Measurements from ENCODE around the gene TCERG1L.

The TCERG1L gene

DNA sequence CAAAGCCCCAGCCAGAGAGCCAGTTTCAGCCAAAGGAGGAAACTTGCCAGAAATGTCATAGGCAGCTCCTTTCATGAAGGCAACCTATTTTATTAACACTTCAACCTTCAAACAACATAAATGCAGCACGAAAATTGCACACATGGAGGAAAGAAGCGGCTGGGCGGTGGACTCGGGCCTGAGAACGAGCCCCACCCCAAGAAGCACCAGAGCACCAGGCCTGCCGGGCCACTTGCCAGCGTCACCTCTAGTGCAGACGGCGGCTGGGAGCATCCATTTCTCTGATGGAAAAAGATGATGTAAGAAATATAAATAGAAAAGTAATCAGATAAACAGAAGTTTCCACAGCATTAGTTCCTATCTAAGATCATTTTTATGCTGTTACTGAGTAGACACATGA, 100.0 kb downstream of the TCERG1L start:
- Mint-ChIP-seq H3K9me3 (no peaks in the 10 kb centered on the region), H3K27ac (no peak overlapping the region), H3K27me3 (ENCODE audit: low read depth) (no peaks in the 10 kb centered on the region), H3K36me3 (ENCODE audit: low read depth) (no peaks in the 10 kb centered on the region), H3K4me3 (no peak overlapping the region), H3K4me1 (ENCODE audit: low read depth) (no peaks in the 10 kb centered on the region)

- no peaks in the 10 kb centered on the region for H3K36me3 Mint-ChIP-seq (ENCODE audit: low read depth)
- H3K4me3 Mint-ChIP-seq = no peak overlapping the region
- no peak overlapping the region for H3K27ac Mint-ChIP-seq
- no peaks in the 10 kb centered on the region for H3K27me3 Mint-ChIP-seq (ENCODE audit: low read depth)
- H3K4me1 Mint-ChIP-seq (ENCODE audit: low read depth) = no peaks in the 10 kb centered on the region
- no peaks in the 10 kb centered on the region for H3K9me3 Mint-ChIP-seq
Observed at GRCh38 chr10:131211146-131211545, 100.4 kb downstream of the TCERG1L start.

GRCh38 chr10:131210181-131210580, 101.3 kb downstream of the TCERG1L start:
- Mint-ChIP-seq H3K27me3 (ENCODE audit: low read depth) (no peaks in the 10 kb centered on the region), H3K4me3 (no peak overlapping the region), H3K27ac (no peak overlapping the region), H3K36me3 (ENCODE audit: low read depth) (no peaks in the 10 kb centered on the region), H3K4me1 (ENCODE audit: low read depth) (no peaks in the 10 kb centered on the region), H3K9me3 (no peaks in the 10 kb centered on the region)

DNA sequence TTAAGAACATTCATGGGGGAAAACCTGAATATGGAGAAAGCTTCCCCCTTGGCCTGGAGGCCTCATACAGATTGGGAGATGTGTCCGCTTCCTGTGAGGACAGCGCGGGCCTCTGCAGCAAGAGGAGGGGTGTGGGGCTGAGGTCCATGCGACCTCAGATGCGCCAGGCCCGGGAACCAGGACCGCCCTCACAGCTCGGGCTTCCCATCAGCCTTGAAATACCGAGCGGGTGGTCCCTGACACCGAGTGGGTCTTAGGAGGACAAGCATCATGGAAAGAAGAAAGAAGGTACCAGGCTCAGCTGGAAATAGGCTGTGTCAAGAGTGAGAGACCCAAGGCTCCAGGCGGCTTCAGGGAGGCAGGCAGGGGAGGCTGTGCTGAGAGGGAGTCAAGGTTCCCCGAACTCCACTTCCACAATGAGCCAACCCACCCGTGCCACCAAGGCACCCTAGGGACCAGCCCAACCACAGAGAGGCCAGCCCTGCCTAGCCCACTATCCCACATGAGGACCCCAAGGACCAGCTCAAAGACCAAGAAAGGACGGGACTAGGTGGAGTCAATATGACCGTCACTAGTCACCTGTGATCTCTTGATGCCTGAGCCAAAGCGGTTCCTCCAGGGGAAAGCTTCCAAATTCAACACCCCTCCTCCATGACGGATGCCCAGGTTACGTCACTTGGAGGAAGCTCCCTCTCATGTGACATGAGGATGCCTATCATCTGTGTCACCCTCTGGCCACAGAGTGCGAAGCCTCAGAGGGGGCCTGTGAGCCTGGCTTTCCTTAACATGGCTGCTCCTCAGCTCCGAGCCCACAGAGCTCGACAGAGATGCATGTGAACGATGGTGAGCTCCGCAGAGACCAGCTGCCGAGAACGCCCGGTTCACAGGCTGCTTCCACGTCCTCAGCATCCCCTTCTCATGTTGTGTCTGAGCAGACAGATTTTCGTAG, 103.7 kb downstream of the TCERG1L start:
- H3K4me3 Mint-ChIP-seq = no peak overlapping the region

DNA sequence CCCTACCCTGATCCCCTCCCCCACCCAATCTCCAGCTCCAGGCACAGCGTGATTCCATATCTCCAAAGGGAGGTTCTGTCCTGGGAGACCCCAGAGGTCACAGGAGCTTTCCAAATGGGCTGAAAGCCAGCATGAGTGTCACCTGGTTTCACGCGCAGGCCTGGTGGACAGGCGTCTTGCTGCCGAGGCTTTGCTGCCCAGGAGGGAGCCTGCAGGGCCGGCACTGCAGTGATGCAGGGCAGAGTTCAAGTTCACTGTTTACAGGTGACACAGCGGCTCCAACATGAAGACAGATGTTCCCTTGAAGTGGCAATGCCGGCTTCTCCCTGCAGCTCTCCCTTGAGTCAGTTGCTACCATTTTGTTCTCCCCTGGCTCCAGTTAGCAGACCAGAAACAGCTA, 104.3 kb downstream of the TCERG1L start:
- H3K9me3 Mint-ChIP-seq = no peaks in the 10 kb centered on the region
- H3K27ac Mint-ChIP-seq = no peak overlapping the region
- H3K4me3 Mint-ChIP-seq = no peak overlapping the region
- H3K36me3 Mint-ChIP-seq (ENCODE audit: low read depth) = no peaks in the 10 kb centered on the region
- H3K4me1 Mint-ChIP-seq (ENCODE audit: low read depth) = no peaks in the 10 kb centered on the region
- H3K27me3 Mint-ChIP-seq (ENCODE audit: low read depth) = no peaks in the 10 kb centered on the region

More for the DNA sequence above, 103.7 kb downstream of the TCERG1L start:
- no peak overlapping the region for H3K27ac Mint-ChIP-seq
- H3K27me3 Mint-ChIP-seq (ENCODE audit: low read depth) = no peaks in the 10 kb centered on the region
- H3K4me1 Mint-ChIP-seq (ENCODE audit: low read depth) = no peaks in the 10 kb centered on the region
- no peaks in the 10 kb centered on the region for H3K9me3 Mint-ChIP-seq
- H3K36me3 Mint-ChIP-seq (ENCODE audit: low read depth) = no peaks in the 10 kb centered on the region

- Mint-ChIP-seq H3K27me3 (ENCODE audit: low read depth) (no peaks in the 10 kb centered on the region), H3K4me3 (no peak overlapping the region), H3K4me1 (ENCODE audit: low read depth) (no peaks in the 10 kb centered on the region), H3K36me3 (ENCODE audit: low read depth) (no peaks in the 10 kb centered on the region), H3K27ac (no peak overlapping the region), H3K9me3 (no peaks in the 10 kb centered on the region)
Observed at GRCh38 chr10:131206111-131206995, 105.2 kb downstream of the TCERG1L start.

DNA sequence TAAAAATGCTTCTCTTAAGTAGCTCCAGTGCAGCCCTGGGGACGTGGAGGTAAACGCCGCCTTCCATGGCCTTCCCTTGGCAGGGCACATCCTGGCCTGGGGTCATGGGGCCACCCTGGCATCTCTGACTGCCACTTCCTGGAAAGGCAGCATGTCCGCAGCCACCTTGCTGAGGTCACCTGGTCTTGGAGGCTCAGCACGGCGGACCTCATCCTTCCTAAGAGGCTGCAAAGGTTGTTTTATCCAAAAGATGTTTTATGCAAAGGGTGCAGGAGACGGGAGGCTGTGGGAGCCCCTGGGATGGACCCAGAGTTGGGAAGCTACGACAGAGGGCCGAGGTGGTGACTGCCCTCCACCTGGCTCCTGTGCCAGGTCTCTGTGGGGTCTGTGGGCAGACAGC, 106.0 kb downstream of the TCERG1L start:
- Mint-ChIP-seq H3K27ac (no peak overlapping the region), H3K4me1 (ENCODE audit: low read depth) (no peaks in the 10 kb centered on the region), H3K36me3 (ENCODE audit: low read depth) (no peaks in the 10 kb centered on the region), H3K27me3 (ENCODE audit: low read depth) (no peaks in the 10 kb centered on the region), H3K9me3 (no peaks in the 10 kb centered on the region), H3K4me3 (no peak overlapping the region)

DNA sequence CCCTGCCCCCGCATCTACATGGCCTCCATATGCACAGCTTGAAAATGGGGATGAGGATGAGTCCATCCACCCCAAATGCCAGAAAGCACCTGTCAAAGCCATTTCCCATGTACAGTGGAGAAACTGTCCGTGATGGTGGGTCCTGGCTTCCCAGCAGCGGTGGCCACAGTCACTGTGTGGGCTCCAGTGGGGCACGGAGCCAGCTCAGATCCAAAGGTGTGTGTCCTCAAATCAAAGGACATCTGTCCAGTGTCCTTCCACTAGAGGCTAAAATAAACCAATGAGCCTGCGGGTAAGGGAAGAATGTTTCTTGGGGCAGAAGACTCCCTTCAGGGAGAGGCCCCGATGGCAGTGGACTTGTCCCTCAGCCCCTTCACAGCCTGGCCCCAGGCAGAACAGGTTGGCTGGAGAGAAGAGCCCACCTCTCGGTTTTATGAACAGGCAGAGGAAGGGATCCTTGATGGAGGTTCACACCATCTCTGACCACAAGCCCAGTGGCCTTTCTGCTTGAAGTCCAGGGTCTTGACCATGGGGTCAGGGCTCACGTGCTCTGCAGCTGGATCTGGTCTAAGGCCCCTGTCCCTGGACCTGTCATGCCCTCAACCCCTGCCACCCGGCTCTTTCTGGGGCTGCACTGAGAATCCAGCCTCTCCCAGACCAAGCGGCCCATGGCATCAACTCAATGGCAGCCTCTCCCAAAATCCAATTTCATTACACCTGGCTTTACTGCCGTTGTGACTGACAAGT, 106.9 kb downstream of the TCERG1L start:
- no peaks in the 10 kb centered on the region for H3K4me1 Mint-ChIP-seq (ENCODE audit: low read depth)
- no peaks in the 10 kb centered on the region for H3K9me3 Mint-ChIP-seq
- H3K27me3 Mint-ChIP-seq (ENCODE audit: low read depth) = peaks cover 5% of the 10 kb centered on the region
- H3K4me3 Mint-ChIP-seq = no peak overlapping the region
- H3K36me3 Mint-ChIP-seq (ENCODE audit: low read depth) = no peaks in the 10 kb centered on the region
- no peak overlapping the region for H3K27ac Mint-ChIP-seq

- no peaks in the 10 kb centered on the region for H3K4me1 Mint-ChIP-seq (ENCODE audit: low read depth)
- H3K27me3 Mint-ChIP-seq (ENCODE audit: low read depth) = peaks cover 5% of the 10 kb centered on the region
- no peaks in the 10 kb centered on the region for H3K36me3 Mint-ChIP-seq (ENCODE audit: low read depth)
- H3K9me3 Mint-ChIP-seq = no peaks in the 10 kb centered on the region
- no peak overlapping the region for H3K4me3 Mint-ChIP-seq
- H3K27ac Mint-ChIP-seq = no peak overlapping the region
Observed at GRCh38 chr10:131203456-131204357, 107.8 kb downstream of the TCERG1L start.

GRCh38 chr10:131202990-131203389, 108.5 kb downstream of the TCERG1L start:
- no peaks in the 10 kb centered on the region for H3K36me3 Mint-ChIP-seq (ENCODE audit: low read depth)
- peaks cover 5% of the 10 kb centered on the region for H3K27me3 Mint-ChIP-seq (ENCODE audit: low read depth)
- no peak overlapping the region for H3K4me3 Mint-ChIP-seq
- H3K4me1 Mint-ChIP-seq (ENCODE audit: low read depth) = no peaks in the 10 kb centered on the region
- H3K27ac Mint-ChIP-seq = no peak overlapping the region
- H3K9me3 Mint-ChIP-seq = no peaks in the 10 kb centered on the region

DNA sequence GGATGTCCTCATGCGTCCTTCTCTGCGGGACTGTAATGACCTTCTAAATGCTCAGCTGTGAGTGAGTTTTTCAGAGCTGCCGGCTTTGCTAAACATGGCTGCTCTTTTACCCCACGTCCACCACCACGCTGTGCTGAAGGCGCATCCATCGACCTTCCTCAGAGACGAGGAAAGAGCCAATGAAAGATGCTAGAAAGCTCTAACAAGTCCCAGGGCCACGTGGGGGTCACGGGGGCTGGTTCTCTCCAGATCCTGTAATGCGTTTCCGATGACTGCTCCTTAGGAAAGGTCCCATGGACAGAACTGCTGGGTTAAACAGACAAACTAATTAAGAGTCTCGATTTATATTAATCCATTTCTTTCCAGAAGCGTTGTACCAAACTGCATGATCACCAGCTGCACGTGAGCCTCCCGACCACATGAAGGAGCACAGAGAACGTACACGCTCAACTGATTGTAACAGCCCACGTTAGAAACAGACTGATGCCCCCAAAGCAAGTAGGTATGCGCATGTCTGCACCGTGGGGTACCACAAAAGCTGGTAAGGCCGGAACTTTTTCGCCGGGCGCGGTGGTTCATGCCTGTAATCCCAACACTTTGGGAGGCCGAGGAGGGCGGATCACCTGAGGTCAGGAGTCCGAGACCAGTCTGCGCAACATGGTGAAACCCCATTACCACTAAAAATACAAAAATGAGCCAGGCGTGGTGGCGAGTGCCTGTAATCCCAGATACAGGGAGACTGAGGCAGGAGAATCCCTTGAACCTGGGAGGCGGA, 109.6 kb downstream of the TCERG1L start:
- no peaks in the 10 kb centered on the region for H3K36me3 Mint-ChIP-seq (ENCODE audit: low read depth)
- H3K4me1 Mint-ChIP-seq (ENCODE audit: low read depth) = no peaks in the 10 kb centered on the region
- no peaks in the 10 kb centered on the region for H3K9me3 Mint-ChIP-seq
- H3K4me3 Mint-ChIP-seq = no peak overlapping the region
- H3K27ac Mint-ChIP-seq = no peak overlapping the region
- H3K27me3 Mint-ChIP-seq (ENCODE audit: low read depth) = peaks cover 5% of the 10 kb centered on the region

DNA sequence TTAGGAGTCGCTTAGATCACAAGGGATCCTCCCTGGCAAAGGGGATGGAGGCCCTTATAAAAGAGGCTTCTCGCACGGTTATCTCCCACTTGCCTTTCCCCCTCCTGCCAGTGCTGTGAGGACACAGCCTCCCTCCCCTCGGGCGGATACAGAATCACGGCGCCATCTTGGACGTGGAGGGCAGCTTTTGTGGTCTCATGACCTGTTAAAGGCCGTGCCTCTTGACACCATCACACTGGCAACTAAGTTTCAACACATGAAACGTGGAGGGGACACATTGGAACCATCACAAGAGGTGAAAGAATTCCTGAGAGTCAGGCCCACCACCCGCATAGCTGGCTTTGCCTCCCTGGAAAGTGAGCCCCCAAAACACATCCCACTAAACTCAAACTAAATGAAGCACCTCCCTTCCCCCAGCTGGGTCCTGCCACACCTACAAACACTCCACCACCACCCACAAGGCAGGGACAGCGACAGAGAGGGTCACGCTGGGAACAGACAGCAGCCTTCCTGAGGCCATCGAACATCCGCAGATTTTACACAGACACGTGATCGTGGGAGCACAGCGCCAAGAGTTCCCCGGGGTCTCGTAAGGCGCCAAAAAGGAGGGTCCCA, 110.6 kb downstream of the TCERG1L start:
- Mint-ChIP-seq H3K27ac (no peak overlapping the region), H3K4me1 (ENCODE audit: low read depth) (no peaks in the 10 kb centered on the region), H3K36me3 (ENCODE audit: low read depth) (no peaks in the 10 kb centered on the region), H3K27me3 (ENCODE audit: low read depth) (peaks cover 5% of the 10 kb centered on the region), H3K4me3 (no peak overlapping the region), H3K9me3 (no peaks in the 10 kb centered on the region)

DNA sequence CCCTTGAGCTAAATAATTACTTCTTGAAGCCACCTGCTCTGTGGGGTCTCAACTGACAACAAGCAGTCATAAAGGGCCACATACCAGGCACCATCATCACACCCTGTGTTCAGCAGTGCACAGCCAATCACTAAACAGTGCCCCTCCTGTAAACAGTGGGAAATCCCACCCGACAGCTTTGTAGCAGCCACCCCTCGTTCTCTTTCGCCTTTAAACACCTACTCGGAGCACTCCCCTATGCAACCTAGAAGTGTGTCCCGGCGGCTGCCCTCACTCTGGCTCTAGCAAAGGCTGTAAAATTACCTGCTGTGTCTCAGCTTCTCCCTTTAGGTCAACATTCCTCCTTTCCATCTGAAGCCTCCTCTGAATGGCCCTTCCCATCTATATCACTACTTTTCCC, 111.9 kb downstream of the TCERG1L start:
- no peak overlapping the region for H3K27ac Mint-ChIP-seq
- no peaks in the 10 kb centered on the region for H3K9me3 Mint-ChIP-seq
- H3K27me3 Mint-ChIP-seq (ENCODE audit: low read depth) = peaks cover 5% of the 10 kb centered on the region
- H3K4me3 Mint-ChIP-seq = no peak overlapping the region
- H3K4me1 Mint-ChIP-seq (ENCODE audit: low read depth) = no peaks in the 10 kb centered on the region
- H3K36me3 Mint-ChIP-seq (ENCODE audit: low read depth) = no peaks in the 10 kb centered on the region
